HG02759 (cell line): Measurements from ENCODE around the gene STX5.
"Not testable (repeated sequence)": the region's sequence is repeated elsewhere in the genome, so short reads cannot be mapped to it uniquely, and the experiment has no call there.

Experiments used
- ATAC-seq: cut with Tn5 transposase; IDR thresholded peaks from one replicate; pipeline ENCODE4 v1.9.1; 2021; ENCODE audit warnings: mild to moderate bottlenecking, moderate library complexity; ENCODE audit not compliant: unreplicated experiment

The STX5 gene, protein sequence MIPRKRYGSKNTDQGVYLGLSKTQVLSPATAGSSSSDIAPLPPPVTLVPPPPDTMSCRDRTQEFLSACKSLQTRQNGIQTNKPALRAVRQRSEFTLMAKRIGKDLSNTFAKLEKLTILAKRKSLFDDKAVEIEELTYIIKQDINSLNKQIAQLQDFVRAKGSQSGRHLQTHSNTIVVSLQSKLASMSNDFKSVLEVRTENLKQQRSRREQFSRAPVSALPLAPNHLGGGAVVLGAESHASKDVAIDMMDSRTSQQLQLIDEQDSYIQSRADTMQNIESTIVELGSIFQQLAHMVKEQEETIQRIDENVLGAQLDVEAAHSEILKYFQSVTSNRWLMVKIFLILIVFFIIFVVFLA

DNA sequence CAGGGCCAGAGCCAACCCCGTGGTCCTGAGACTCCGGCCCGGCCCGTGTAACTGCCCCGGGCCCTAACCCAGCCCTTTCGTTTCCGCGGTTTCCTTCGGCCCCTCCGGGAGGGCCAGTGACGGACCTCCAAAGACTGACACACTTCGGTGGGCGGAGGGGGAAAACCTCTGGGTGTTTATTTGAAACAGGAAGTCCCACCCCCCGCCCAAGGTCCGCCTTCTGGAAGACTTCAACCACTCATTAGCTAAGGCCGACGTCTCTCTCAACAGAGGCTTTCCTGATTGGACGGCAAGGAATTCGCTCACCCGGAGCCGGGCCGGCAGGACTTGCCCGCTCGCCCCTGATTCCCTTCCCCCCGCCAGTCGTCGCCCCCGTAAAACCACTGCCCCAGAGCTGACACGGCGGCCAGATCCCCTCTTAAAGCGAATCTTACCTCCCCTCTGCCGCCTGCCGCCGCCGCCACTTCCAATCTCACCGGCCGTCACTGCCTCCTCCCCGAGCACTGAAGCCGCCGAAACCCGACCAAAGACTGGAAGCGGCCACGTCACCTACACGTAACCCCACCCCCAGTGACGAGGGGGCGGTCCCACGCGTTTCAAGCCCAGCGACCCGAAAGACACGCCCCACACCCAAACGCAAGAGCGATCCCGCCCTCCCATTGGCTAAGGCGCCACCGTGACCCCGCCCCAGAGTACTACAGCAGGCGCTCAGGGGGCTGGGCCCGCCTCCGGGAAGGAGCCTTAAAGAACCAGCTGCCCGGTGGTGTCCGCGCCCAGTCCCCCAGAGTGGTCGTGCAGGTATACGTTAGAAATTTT lies at the start of gene STX5:
STX5 (minus strand) TSS at position 532 of the 816 bp plus-strand sequence. CDS start 808 bp downstream, outside the sequence.
- ATAC-seq: peak; percentile 87

DNA sequence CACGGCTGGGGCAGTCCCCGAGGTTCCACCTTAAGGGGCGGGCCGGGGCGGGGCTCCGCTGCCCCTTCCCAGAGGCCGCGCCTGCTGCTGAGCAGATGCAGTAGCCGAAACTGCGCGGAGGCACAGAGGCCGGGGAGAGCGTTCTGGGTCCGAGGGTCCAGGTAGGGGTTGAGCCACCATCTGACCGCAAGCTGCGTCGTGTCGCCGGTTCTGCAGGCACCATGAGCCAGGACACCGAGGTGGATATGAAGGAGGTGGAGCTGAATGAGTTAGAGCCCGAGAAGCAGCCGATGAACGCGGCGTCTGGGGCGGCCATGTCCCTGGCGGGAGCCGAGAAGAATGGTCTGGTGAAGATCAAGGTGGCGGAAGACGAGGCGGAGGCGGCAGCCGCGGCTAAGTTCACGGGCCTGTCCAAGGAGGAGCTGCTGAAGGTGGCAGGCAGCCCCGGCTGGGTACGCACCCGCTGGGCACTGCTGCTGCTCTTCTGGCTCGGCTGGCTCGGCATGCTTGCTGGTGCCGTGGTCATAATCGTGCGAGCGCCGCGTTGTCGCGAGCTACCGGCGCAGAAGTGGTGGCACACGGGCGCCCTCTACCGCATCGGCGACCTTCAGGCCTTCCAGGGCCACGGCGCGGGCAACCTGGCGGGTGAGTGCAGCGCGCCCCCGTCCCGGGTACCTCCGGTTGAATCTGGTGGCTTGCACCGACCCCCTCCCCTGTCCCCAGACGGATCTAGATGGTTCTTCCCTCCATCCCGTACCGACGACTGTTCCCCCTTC lies 49.1 kb upstream of the STX5 start, which contains the start of gene SLC3A2:
SLC3A2 (plus strand) TSS at position 94 of the 776 bp plus-strand sequence; CDS start at position 222, 128 bp downstream.
- ATAC-seq: peak; percentile 78

DNA sequence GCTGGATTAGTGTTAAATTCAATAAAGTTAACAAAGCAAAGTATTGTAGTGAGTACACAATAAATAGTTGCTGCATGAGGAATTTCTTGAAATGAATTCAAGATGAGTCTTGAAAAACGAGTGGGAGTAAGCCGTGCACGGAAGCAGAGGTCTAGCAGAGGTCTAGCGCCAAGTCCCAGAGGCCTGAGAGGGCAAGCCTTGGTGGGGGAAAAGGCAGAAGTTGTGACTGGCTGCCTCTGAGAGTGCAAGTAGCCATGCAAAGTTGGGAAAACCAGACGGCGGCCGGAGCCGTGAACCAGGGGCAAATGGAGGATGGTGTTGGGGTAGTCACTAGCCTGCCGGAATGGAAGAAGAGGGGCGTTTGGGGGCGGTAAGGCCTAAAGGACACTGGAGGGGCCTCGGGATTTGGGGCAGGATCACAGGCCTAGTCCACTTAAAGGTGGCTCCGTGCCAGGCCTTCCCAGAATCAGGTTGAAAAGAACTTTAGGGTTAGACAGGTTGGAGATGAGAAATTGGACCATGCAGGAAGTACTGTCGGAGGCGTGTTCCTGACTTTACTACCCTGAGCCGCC lies 48.5 kb upstream of the STX5 start:
- peak; percentile 23 for ATAC-seq

DNA sequence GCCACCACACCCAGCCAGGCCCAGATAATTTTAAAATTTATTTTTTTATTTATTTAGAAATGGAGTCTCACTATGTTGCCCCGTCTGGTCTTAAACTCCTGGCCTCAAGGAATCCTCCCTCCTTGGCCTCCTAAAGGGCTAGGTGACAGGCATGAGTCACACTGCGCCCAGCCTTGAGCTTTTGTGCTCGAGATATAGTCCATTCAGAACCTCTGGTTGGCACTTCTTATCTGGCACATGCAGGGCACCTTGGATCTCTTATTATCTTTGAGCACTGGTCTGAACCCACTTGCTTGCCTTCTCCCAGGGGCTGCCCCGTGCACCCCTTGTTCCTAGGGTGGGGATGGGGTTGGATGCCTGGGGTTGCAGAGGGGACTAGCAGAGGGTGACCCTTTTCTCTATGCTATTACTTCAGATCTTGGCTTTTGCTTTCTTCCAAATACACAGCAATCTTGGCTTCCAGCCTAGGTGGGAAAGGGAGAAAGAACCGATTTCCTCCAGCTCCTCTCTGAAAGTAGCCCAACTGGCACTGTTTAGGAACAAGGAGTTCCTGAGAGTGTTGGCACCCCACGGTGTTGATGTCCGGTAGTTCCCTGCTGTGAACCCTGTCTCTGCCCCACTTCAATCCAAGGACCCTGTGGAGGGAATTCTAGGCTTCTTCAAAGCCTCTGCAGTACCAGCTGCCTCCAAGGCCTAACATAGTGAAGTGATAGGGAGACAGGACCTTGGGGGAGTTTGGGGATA lies 47.6 kb upstream of the STX5 start:
- ATAC-seq: no peak

DNA sequence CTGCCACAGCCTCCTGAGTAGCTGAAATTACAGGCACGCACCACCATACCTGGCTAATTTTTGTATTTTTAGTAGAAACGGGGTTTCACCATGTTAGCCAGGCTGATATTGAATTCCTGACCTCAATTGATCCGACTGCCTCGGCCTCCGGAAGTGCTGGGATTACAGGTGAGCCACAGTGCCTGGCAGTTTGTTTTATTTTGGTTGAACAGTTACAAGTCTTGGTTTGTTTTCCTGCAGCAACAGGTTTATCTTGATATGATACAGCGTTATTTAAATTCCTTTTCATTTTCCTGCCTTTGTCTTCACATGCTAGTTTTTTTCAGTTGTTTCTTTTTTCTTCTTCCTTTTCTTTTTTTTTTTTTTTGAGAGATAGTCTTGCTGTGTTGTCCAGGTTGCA lies 44.9 kb upstream of the STX5 start:
- ATAC-seq: no peak

DNA sequence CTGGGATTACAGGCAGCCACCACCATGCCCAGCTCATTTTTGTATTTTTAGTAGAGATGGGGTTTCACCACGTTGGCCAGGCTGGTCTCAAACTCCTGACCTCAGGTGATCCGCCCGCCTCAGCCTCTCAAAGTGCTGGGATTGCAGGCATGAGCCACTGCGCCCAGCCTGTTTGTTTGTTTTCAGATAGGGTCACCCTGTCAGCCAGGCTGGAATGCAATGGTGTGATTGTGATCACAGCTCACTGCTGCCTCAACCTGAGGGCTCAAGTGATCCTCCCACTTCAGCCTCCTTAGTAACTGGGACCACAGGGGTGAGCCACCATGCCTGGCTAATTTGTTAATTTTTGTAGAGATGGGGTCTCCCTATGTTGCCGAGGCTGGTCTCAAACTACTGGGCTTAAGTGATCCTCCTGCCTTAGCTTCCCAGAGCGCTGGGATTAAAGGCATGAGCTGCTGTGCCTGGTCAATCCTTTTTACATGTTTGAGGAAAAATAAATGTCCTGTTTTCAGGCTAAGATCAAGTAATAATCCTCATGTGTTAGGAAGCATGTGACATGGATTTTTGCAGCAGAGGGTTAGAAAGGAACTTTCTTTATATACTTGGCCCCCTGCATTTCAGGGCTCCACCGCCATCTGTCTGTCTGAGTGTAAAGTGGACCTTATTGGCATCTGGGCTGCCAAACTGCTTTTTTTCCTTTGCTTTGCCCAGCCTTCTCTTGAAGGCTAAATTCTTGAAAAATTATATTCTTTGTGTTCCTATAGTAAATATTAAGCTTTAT lies 44.0 kb upstream of the STX5 start:
- no peak for ATAC-seq

DNA sequence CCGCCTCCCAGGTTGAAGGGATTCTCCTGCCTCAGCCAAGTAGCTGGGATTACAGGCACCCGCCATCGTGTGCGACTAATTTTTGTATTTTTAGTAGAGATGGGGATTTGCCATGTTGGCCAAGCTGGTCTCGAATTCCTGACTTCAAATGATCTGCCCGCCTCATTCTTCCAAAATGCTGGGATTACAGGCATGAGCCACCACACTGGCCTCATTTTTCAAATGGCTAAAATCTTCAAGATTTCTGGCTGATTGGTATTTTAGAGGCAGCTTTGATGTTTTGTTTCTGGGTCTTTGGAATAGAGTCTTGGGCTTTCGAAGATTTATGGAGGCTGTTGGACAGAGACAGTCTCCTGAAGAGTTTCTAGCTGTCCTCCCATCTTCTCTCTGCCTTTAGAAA lies 43.0 kb upstream of the STX5 start:
- no peak for ATAC-seq

DNA sequence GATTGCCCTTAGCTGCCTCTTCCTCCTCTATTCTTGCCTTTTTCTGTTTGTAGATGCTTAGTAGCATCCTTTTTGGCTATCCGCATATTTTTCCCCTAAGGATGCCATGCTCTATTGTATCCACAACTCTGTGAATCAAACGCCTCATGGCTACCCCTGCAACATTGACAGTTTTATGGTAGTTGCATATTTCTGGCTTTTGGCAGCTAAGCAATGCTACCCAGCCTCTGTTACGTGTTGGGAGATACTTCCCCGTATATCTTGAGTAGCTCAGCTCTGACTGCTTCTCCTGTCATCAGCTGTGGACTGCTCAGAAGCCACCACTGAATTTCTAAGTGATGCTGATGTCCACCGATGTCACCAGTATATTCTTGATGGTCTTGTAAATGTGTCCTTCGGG lies 33.8 kb upstream of the STX5 start:
- ATAC-seq: no peak

DNA sequence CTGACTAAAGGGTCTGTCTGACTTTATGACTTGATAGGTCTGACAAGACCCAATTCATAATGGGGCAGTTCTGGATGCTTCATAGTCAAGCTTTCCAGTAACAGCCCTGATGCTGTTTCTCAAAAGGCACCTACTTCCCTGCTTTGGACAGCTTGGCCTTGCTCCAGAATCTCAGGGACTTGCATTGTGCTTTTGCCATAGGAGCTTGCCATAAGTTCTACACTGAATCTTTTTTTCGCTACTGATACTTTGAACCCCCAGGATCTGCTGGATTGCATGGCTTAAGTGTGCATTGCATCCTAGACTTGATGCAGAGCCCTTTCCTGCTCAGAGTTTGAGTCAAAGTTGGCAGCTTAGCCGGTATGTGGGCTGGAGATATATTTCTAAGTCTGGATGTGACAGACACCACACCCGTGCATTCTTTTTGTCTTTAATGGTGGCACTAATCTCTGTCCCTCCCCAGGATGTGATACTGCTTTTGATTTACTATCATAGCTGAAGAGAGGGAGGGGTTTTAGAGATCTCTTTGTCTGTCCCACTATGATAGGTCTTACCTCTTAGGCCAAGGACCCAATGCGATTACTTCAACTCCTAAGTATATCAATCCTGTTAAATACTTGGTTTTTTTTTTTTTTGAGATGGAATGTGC lies 32.0 kb upstream of the STX5 start:
- no peak for ATAC-seq

DNA sequence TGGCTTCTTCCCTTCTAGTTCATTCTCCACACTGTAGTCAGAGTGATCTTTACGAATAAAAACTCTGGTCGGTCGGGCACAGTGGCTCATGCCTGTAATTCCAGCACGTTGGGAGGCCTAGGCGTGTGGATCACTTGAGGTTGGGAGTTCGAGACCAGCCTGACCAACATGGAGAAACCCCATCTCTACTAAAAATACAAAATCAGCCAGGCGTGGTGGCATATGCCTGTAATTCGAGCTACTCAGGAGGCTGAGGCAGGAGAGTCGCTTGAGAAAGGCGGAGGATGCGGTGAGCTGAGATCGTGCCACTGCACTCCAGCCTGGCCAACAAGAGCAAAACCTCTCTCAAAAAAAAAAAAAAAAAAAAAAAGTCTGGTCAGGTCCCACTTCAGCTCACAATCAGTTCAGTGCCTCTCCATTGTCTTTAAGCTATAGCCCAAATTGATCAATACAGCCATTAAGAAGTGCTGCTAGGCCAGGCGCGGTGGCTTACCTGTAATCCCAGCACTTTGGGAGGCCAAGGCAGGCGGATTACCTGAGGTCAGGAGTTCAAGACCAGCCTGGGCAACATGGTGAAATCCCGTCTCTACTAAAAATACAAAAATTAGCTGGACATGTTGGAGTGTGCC lies 29.8 kb upstream of the STX5 start:
- not testable (repeated sequence) for ATAC-seq

DNA sequence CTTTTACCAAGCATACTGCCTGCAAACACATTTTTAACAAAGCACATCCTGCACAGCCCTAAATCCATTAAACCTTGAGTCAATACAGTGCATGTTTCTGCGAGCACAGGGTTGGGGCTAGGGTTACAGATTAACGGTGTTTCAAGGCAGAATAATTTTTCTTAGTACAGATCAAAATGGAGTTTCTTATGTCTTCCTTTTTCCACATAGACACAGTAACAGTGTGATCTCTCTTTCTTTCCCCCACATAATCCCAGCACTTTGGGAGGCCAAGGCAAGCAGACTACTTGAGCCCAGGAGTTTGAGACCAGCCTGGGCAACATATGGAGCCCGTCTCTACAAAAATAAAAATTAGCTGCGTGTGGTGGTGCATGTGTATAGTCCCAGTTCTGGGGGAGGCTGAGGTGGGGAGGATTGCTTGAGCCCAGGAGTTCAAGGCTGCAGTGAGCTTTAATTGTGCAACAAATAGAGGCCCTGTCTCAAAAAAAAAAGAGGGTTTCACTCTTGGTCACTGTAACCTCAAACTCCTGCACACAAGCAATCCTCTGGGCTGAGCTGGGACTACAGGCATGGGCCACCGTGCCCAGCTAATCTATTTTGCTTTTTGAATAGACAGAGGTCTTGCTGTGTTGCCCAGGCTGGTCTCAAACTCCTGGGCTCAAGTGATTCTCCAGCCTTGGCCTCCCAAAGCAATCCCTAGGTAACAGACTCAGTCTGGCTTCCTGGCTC lies 29.1 kb upstream of the STX5 start:
- ATAC-seq: no peak

DNA sequence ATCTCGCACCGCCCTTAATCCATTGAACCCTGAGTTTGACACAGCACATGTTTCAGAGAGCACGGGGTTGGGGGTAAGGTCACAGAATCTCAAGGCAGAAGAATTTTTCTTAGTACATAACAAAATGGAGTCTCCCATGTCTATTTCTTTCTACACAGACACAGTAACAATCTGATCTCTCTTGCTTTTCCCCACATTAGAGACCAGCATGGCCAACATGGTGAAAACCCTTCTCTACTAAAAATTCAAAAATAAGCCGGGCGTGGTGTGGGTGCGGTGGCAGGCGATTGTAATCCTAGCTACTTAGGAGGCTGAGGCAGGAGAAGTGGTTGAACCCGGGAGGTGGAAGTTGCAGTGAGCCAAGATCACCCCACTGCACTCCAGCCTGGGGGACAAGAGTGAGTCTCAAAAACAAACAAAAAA lies 27.4 kb upstream of the STX5 start:
- ATAC-seq: not testable (repeated sequence)

DNA sequence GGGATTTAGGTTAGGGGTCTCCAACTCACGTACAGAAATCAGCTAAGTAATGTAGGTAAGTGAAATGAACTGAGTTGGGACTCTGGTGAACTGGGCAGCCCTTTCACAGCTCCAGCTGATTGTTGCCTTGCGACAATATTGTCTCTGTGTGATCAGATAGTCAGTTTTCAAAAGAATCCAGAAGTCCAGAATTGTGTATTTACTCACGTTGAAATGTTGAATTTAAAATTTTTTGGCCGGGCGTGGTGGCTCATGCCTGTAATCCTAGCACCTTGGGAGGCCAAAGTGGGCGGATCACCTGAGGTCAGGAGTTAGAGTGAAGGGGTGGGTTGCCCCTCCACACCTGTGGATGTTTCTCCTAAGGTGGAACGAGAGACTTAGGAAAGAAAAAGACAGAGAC lies 26.4 kb upstream of the STX5 start:
- ATAC-seq: no peak

DNA sequence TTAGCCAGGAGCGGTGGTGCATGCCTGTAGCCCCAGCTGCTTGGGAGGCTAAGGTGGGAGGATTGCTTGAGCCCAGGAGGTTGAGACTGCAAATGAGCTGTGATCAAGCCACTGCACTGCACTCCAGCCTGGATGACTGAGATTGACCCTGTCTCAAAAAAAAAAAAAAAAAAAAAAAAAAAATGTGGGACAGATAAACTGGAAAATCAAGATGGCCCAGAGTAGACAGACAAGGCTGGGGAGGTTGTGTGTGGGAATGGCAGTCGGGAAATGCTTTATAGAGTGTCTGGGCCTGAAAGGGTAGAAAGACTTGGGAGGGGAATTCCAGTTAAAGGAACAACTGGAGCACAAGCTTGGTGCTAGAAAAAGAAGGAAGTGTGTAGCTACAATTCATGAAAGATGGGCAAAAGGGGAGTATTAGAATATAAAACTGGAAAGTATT lies 25.7 kb upstream of the STX5 start:
- no peak for ATAC-seq

DNA sequence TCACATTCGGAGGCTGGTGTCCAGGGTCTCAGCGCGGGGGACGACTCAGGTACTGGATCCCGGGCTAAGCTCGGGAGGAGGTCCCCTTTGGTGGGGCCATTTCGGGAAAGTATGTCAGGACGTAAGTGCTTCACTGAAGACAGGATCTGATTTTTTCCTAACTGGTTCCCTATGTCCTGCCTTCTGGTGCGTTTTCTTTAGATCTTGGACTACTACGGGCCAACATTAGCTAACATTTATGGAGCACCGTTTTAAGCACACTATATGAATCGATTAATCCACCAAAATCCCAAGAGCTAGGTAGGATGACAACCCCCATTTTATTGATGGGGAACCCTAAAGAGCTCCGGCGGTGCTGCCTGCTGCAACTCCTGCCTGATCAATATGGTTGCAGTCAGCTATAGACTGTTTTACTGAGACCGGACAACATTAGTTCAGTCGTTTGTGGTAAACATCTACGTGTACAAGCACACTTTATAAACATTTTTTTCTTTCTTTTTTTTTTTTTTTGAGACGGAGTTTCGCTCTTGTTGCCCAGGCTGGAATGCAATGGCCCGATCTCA lies 24.6 kb upstream of the STX5 start:
- no peak for ATAC-seq

DNA sequence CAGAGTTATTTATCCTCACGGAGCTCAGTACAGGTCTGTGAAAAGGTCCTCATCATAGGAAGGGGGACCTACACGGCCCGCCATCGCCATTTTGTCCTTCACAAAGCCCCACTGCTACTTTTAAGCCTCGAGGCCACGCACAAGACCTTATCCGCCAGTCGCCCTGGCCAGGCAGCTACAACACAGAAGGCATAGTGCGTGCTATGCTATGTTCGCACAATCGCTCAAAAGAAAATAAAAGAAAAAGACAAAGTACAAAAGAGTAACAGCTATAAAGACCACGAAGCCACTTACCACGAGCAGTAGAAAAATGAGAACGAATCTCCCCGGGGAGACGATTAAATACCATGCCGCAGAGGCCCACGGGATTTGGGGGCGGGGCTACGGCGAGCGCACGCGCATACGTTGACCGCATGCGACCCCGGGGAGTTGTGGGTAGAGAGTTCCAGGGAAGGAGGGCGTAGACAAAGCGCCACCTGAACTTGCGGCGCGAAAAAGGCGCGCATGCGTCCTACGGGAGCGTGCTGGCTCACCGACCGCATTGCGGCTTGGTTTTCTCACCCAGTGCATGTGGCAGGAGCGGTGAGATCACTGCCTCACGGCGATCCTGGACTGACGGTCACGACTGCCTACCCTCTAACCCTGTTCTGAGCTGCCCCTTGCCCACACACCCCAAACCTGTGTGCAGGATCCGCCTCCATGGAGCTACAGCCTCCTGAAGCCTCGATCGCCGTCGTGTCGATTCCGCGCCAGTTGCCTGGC lies 23.9 kb upstream of the STX5 start:
- peak; percentile 86 for ATAC-seq
